Tibial nerve (tissue), 4 donors: Measurements from ENCODE around the gene COL4A1.

Source experiments
- CTCF ChIP-seq, 5 experiments: fragments of 200-600 bp in 3 of 5; fragments of 450-650 bp in 2 of 5; sonication (generic) in 3 of 5; IDR thresholded peaks; one replicate each; pipeline ENCODE4 v1.5.1; 2016 to 2019; ENCODE audit warnings: antibody characterized with exemption in 5 of 5, mild to moderate bottlenecking in 3 of 5, moderate library complexity in 2 of 5
- EP300 ChIP-seq, 2 donors: sonication (generic); formaldehyde crosslinking; IDR thresholded peaks; one replicate each; pipeline ENCODE4 v1.6.1; 2017; ENCODE audit warnings: antibody characterized with exemption in 2 of 2, mild to moderate bottlenecking in 1 of 2
- POLR2A ChIP-seq, 2 donors: fragments of 450-650 bp; IDR thresholded peaks; one replicate each; pipeline ENCODE4 v1.6.1; 2017; ENCODE audit warnings: antibody characterized with exemption in 2 of 2, mild to moderate bottlenecking in 2 of 2, moderate library complexity in 2 of 2

- TF ChIP-seq CTCF (IDR thresholded peaks at IDR 0.05) (no peak), POLR2A (IDR thresholded peaks at IDR 0.05) (no peak), EP300 (IDR thresholded peaks at IDR 0.05) (no peak)
Observed at GRCh38 chr13:110151462-110151861, 155.5 kb downstream of the COL4A1 start.
